CD4-positive, alpha-beta T cell treated with Interleukin-2 at 100 ng/mL for 4 hours (primary cell): ENCODE results near the gene ZSCAN2.

Experiments used
- DNase-seq: peaks from one replicate; pipeline ENCODE4 v3.0.0-alpha.2; 2020; ENCODE audit warnings: low spot score

The ZSCAN2 gene

DNA sequence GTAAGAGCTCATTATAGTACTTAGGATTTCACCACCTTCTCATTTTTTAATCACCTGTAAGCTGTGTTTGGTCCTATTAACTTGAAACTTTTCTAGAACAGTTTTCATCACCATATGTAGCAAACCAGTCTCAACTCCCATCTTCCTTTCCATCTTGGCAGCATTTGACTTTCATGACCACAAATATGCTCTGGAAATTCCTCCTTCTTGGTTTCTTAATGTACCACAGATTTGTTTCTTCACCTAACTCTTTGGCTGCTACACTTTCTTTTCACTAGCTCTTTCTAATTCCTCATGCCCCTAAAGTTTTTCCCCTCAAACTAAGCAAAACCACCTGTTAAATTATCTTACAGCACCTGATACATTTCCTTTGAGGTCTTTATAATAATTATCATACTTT lies 70.4 kb downstream of the ZSCAN2 start:
- DNase-seq = no peak
